Smooth muscle cell (in vitro differentiated cells): ENCODE measurements around the gene DUOXA1. TPM values are rescaled to one million over a fixed set of nuclear protein-coding genes. Genes with fewer than 3 reads are reported as not detected.
A peak's percentile ranks its signal among the peaks of the same experiment; 100 is the strongest.

Experiments used
- DNase-seq: peaks from one replicate; lab custom pipeline; 2025; ENCODE audit not compliant: unreplicated experiment; lab: John Stamatoyannopoulos, UW
- H2AFZ ChIP-seq: fragments of 200-600 bp; sonication (generic); 2 replicates; pipeline ENCODE4 v1.6.0; 2016; ENCODE audit warnings: antibody characterized with exemption, low read depth, mild to moderate bottlenecking
- H3F3A ChIP-seq: fragments of 200-600 bp; sonication (generic); 2 replicates; pipeline ENCODE4 v1.6.0; 2017; ENCODE audit warnings: antibody characterized with exemption, low read depth
- H3K27ac ChIP-seq: fragments of 200-600 bp; sonication (generic); 2 replicates; pipeline ENCODE4 v1.5.1; 2016; ENCODE audit warnings: low read depth, mild to moderate bottlenecking
- H3K27me3 ChIP-seq: fragments of 200-600 bp; sonication (generic); 2 replicates; pipeline ENCODE4 v1.6.1; 2016; ENCODE audit warnings: low read depth, mild to moderate bottlenecking
- H3K36me3 ChIP-seq: fragments of 200-600 bp; sonication (generic); 2 replicates; pipeline ENCODE4 v1.5.1; 2016; ENCODE audit warnings: low read depth
- H3K4me1 ChIP-seq: fragments of 200-600 bp; sonication (generic); 2 replicates; pipeline ENCODE4 v1.5.1; 2016; ENCODE audit warnings: low read depth
- H3K4me2 ChIP-seq: fragments of 200-600 bp; sonication (generic); 2 replicates; pipeline ENCODE4 v1.6.0; 2016; ENCODE audit warnings: mild to moderate bottlenecking
- H3K4me3 ChIP-seq: fragments of 200-600 bp; sonication (generic); 2 replicates; pipeline ENCODE4 v1.5.1; 2016; ENCODE audit warnings: mild to moderate bottlenecking
- H3K79me2 ChIP-seq: fragments of 200-600 bp; sonication (generic); 2 replicates; pipeline ENCODE4 v1.6.0; 2016; ENCODE audit warnings: low read depth, mild to moderate bottlenecking
- H3K9ac ChIP-seq: fragments of 200-600 bp; sonication (generic); 2 replicates; pipeline ENCODE4 v1.6.0; 2016; ENCODE audit warnings: low read depth
- H3K9me3 ChIP-seq: fragments of 200-600 bp; sonication (generic); replicated peaks from 2 replicates; pipeline ENCODE4 v1.5.1; 2016; ENCODE audit warnings: low read depth
- H4K20me1 ChIP-seq: fragments of 200-600 bp; sonication (generic); 2 replicates; pipeline ENCODE4 v1.6.0; 2016; ENCODE audit warnings: low read depth
- WGBS: methylation state at CpG from one replicate; pipeline ENCODE4 v1.1.7; 2016; ENCODE audit warnings: low lambda C conversion rate; 5-methylcytosine and 5-hydroxymethylcytosine counted together
- polyA plus RNA-seq: library from polyadenylated mRNA; unstranded; fragments of >200 nt; fragmentation: Nextera tagmentation; extraction: Ambion mirVana; gene quantifications from 2 replicates; pipeline ENCODE4 v1.2.1, GENCODE V29; 2016
- total RNA-seq: library from RNA; depleted of rRNA; stranded (reverse); fragments of >200 nt; gene quantifications from 2 replicates; pipeline ENCODE4 v1.2.3, GENCODE V29; 2014
- TF ChIP-seq, protein P1 (sequence below): fragments of 200-600 bp; sonication (generic); IDR thresholded peaks from 2 replicates; pipeline ENCODE4 v1.5.1; 2017; ENCODE audit warnings: borderline replicate concordance, mild to moderate bottlenecking, antibody characterized with exemption; ENCODE audit not compliant: insufficient read depth, poor library complexity, severe bottlenecking

Gene DUOXA1, protein sequence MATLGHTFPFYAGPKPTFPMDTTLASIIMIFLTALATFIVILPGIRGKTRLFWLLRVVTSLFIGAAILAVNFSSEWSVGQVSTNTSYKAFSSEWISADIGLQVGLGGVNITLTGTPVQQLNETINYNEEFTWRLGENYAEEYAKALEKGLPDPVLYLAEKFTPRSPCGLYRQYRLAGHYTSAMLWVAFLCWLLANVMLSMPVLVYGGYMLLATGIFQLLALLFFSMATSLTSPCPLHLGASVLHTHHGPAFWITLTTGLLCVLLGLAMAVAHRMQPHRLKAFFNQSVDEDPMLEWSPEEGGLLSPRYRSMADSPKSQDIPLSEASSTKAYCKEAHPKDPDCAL
- 6.0 and 7.6 TPM in 2 replicates for total RNA-seq
- 2.8 and 7.9 TPM in 2 replicates for polyA plus RNA-seq

DNA sequence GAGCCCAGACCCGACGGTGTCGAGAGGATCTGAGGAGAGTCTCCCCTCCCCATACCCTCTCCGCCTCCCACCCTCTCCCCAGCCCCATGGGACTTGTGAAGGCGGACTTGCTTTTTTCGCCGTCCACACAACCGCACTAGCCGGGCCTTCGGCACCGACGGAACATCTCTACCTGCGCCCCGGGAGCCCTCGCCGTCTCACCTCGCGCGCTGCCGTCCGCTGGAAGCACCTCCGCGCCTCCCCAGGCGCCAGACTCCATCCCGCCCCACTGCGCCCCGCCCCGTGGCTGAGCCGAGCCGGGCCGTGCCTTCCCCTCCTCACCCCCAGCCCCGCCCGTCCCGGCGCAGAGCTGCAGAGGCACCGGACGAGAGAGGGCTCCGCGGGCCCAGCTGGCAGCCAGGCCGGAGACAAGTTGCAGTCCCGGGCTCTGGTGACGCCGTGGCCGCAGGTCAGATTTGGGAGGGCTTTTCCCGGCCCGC, at the start of gene DUOXA1, which contains the start of gene DUOX1:
Gene DUOXA1 (minus strand): TSS at position 229 of the 479 bp plus-strand sequence. CDS start 6,865 bp downstream, outside the sequence.
Gene DUOX1 (plus strand): TSS at position 344 of the 479 bp plus-strand sequence. CDS start 1,973 bp downstream, outside the sequence.
- H2AFZ ChIP-seq, result no peak within 1 kb of the TSS
- no peak within 1 kb of the TSS for H3K9ac ChIP-seq
- no peaks in the 10 kb centered on the region for H3K9me3 ChIP-seq
- H3K27ac ChIP-seq, result no peak within 1 kb of the TSS
- peaks cover 99% of the 10 kb centered on the region for H3K27me3 ChIP-seq
- no peaks in the 10 kb centered on the region for H4K20me1 ChIP-seq
- H3K4me3 ChIP-seq, result peak within 1 kb of the TSS; percentile 43
- DNase-seq, result no peak
- TF ChIP-seq, protein P1, sequence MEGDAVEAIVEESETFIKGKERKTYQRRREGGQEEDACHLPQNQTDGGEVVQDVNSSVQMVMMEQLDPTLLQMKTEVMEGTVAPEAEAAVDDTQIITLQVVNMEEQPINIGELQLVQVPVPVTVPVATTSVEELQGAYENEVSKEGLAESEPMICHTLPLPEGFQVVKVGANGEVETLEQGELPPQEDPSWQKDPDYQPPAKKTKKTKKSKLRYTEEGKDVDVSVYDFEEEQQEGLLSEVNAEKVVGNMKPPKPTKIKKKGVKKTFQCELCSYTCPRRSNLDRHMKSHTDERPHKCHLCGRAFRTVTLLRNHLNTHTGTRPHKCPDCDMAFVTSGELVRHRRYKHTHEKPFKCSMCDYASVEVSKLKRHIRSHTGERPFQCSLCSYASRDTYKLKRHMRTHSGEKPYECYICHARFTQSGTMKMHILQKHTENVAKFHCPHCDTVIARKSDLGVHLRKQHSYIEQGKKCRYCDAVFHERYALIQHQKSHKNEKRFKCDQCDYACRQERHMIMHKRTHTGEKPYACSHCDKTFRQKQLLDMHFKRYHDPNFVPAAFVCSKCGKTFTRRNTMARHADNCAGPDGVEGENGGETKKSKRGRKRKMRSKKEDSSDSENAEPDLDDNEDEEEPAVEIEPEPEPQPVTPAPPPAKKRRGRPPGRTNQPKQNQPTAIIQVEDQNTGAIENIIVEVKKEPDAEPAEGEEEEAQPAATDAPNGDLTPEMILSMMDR, result no peak
- 3% methylated on average over 18 of the region's 46 CpGs for WGBS
- H3K36me3 ChIP-seq, result no peaks in the 10 kb centered on the region
- H3F3A ChIP-seq, result no peaks in the 10 kb centered on the region
- no peaks in the 10 kb centered on the region for H3K4me1 ChIP-seq
- peak within 1 kb of the TSS; percentile 73 for H3K4me2 ChIP-seq
- no peaks in the 10 kb centered on the region for H3K79me2 ChIP-seq

DNA sequence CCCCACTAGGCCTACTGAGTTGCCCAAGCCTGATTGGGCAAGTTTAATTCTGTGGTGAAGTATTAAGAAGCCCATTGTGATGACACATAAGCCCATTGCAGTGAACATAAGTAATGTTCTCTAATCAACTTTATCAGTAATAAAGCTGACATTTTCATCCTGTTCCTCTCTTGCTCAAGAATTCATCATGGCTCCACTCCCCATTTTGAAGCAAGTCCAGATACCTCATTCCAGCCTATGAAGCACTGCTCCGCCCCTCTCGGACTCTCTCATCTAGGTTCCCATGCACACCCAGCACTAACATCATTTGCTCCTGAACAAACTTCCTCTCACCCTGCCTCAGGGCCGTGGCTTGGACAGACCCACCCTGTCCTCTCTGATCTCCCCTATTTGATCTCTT, 47.6 kb upstream of the DUOXA1 start:
- DNase-seq, result no peak
- Histone ChIP-seq H3F3A (no peaks in the 10 kb centered on the region), H3K4me3 (no peak overlapping the region), H3K36me3 (no peaks in the 10 kb centered on the region), H2AFZ (no peak overlapping the region), H3K9me3 (no peaks in the 10 kb centered on the region), H3K4me2 (no peak overlapping the region), H3K27ac (no peak overlapping the region), H4K20me1 (peaks cover 38% of the 10 kb centered on the region), H3K79me2 (peaks cover 12% of the 10 kb centered on the region), H3K4me1 (no peaks in the 10 kb centered on the region), H3K27me3 (no peaks in the 10 kb centered on the region), H3K9ac (no peak overlapping the region)
- 92% methylated on average over 3 of the region's 3 CpGs for WGBS
- TF ChIP-seq, protein P1, result no peak

DNA sequence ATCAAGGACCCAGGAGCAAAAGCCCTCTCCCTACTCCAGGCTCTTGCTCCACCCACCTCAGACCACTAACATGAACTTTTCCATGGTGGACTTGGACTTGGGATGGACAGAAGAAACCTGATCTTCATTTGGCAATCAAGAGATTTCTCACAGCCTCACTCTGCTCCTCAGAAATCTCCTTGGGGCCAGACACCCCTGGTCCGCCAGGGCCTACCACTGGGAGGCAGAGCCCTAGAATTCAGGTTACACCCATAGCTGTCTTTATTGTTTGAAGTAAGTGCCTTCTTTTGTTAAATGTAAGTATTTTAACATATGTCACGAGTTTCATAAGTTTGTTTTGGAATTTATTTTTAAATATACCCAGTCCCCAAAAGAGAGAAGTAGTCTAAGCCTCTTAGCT, 44.9 kb upstream of the DUOXA1 start:
- no peak overlapping the region for H2AFZ ChIP-seq
- no peak for DNase-seq
- H4K20me1 ChIP-seq, result peaks cover 11% of the 10 kb centered on the region
- H3K9ac ChIP-seq, result no peak overlapping the region
- no peaks in the 10 kb centered on the region for H3K27me3 ChIP-seq
- H3K4me3 ChIP-seq, result no peak overlapping the region
- H3K27ac ChIP-seq, result no peak overlapping the region
- no peak overlapping the region for H3K4me2 ChIP-seq
- H3K9me3 ChIP-seq, result no peaks in the 10 kb centered on the region
- H3K36me3 ChIP-seq, result no peaks in the 10 kb centered on the region
- H3K4me1 ChIP-seq, result no peaks in the 10 kb centered on the region
- TF ChIP-seq, protein P1, result no peak
- 100% methylated on average over 2 of the region's 2 CpGs for WGBS
- no peaks in the 10 kb centered on the region for H3F3A ChIP-seq
- no peaks in the 10 kb centered on the region for H3K79me2 ChIP-seq
